Hippocampal formation (tissue), 2 donors: ENCODE results near the gene LRRC18.

Experiments
- DNase-seq, 2 donors: peaks; one replicate each; lab custom pipeline; 2025; lab: John Stamatoyannopoulos, UW

Gene LRRC18

GRCh38 chr10:48907730-48908129 is 31.9 kb downstream of the LRRC18 start:
- DNase-seq, result no peak

GRCh38 chr10:48906841-48907240 is 32.8 kb downstream of the LRRC18 start:
- DNase-seq, result no peak

- no peak for DNase-seq
Measured at GRCh38 chr10:48905311-48905710, 34.3 kb downstream of the LRRC18 start.

GRCh38 chr10:48904861-48905260 is 34.8 kb downstream of the LRRC18 start:
- no peak for DNase-seq

- no peak for DNase-seq
Measured at GRCh38 chr10:48903151-48903550, 36.5 kb downstream of the LRRC18 start.

- DNase-seq, result no peak
Measured at GRCh38 chr10:48902096-48902495, 37.5 kb downstream of the LRRC18 start.

GRCh38 chr10:48901319-48901718 is 38.3 kb downstream of the LRRC18 start:
- DNase-seq, result no peak

GRCh38 chr10:48900371-48900801 is 39.3 kb downstream of the LRRC18 start:
- DNase-seq, result peak in 1 of 2 donors; percentile 1

GRCh38 chr10:48899781-48900180 is 39.9 kb downstream of the LRRC18 start:
- no peak for DNase-seq

GRCh38 chr10:48898426-48898825 is 41.2 kb downstream of the LRRC18 start:
- DNase-seq, result no peak

- no peak for DNase-seq
Measured at GRCh38 chr10:48897441-48897790, 42.2 kb downstream of the LRRC18 start.

GRCh38 chr10:48896756-48897440 is 42.7 kb downstream of the LRRC18 start:
- DNase-seq, result no peak

- no peak for DNase-seq
Measured at GRCh38 chr10:48895803-48896195, 43.8 kb downstream of the LRRC18 start.

- DNase-seq, result no peak
Measured at GRCh38 chr10:48894911-48895802, 44.5 kb downstream of the LRRC18 start.

GRCh38 chr10:48890888-48891850 is 48.5 kb downstream of the LRRC18 start:
- no peak for DNase-seq

- DNase-seq, result no peak
Measured at GRCh38 chr10:48887982-48888381, 51.7 kb downstream of the LRRC18 start.

GRCh38 chr10:48885376-48885775 is 54.3 kb downstream of the LRRC18 start:
- DNase-seq, result no peak

GRCh38 chr10:48884179-48885045 is 55.2 kb downstream of the LRRC18 start:
- DNase-seq, result no peak

- DNase-seq, result no peak
Measured at GRCh38 chr10:48883701-48884100, 55.9 kb downstream of the LRRC18 start.

- no peak for DNase-seq
Measured at GRCh38 chr10:48882881-48883280, 56.8 kb downstream of the LRRC18 start.

- no peak for DNase-seq
Measured at GRCh38 chr10:48881937-48882336, 57.7 kb downstream of the LRRC18 start.
